IMR-90 (cell line): ENCODE measurements around the gene ADAMTS16. TPM values are rescaled to one million over a fixed set of nuclear protein-coding genes. Genes with fewer than 3 reads are reported as not detected.

Experiments
- ATAC-seq: fragments of 200-7000 bp; cut with Tn5 transposase; 2 replicates; pipeline ENCODE4 v1.9.1; 2020; ENCODE audit warnings: low read depth, mild to moderate bottlenecking, moderate library complexity
- BruUV-seq: library from RNA; stranded (reverse); fragments of 400-500 nt; replicated peaks from 2 replicates; lab custom pipeline; 2021; lab: Mats Ljungman, UMichigan
- CTCF ChIA-PET: fragments of 300-600 bp; formaldehyde crosslinking; extraction: SDS; loops from one replicate; lab custom pipeline; 2021; ENCODE audit warnings: antibody characterized with exemption; lab: Yijun Ruan, JAX
- POLR2A ChIA-PET: fragments of 300-600 bp; sonication (Branson Sonifier 250); formaldehyde crosslinking; loops from one replicate; lab custom pipeline; 2022; ENCODE audit warnings: antibody characterized with exemption; ENCODE audit not compliant: unreplicated experiment; lab: Charles Lee
- DNase-seq: peaks from one replicate; pipeline ENCODE4 v3.0.0; 2013
- H2AFZ ChIP-seq: replicated peaks from 2 replicates; pipeline ENCODE3; 2013; ENCODE audit warnings: low read length, mild to moderate bottlenecking; ENCODE audit not compliant: poor library complexity
- H2AK5ac ChIP-seq: 2 replicates; pipeline ENCODE4 v1.6.1; 2013; ENCODE audit warnings: low read depth, low read length, inconsistent platforms
- H2AK9ac ChIP-seq: replicated peaks from 2 replicates; pipeline ENCODE3; 2013; ENCODE audit warnings: mild to moderate bottlenecking, low read depth, low read length, moderate library complexity; ENCODE audit not compliant: poor library complexity
- H2BK120ac ChIP-seq: 2 replicates; pipeline ENCODE4 v1.6.1; 2013; ENCODE audit warnings: low read depth, low read length, inconsistent platforms
- H2BK15ac ChIP-seq: 3 replicates; pipeline ENCODE4 v1.6.1; 2013; ENCODE audit warnings: low read depth, low read length, inconsistent platforms
- H2BK20ac ChIP-seq: 2 replicates; pipeline ENCODE4 v1.6.1; 2013; ENCODE audit warnings: low read depth, mild to moderate bottlenecking, inconsistent platforms, low read length, moderate library complexity
- H2BK5ac ChIP-seq: 2 replicates; pipeline ENCODE4 v1.6.1; 2013; ENCODE audit warnings: mild to moderate bottlenecking, low read depth, low read length, inconsistent platforms; ENCODE audit not compliant: poor library complexity, severe bottlenecking
- H3K14ac ChIP-seq: replicated peaks from 2 replicates; pipeline ENCODE4 v1.6.1; 2013; ENCODE audit warnings: low read depth, low read length, inconsistent platforms
- H3K18ac ChIP-seq: 2 replicates; pipeline ENCODE4 v1.6.1; 2013; ENCODE audit warnings: low read depth, low read length, control low read depth
- H3K23ac ChIP-seq: 2 replicates; pipeline ENCODE4 v1.6.1; 2013; ENCODE audit warnings: low read depth, low read length, inconsistent platforms
- H3K27ac ChIP-seq: 2 replicates; pipeline ENCODE4 v1.5.1; 2013; ENCODE audit warnings: mild to moderate bottlenecking, control low read depth, low read length; ENCODE audit not compliant: insufficient read depth
- H3K27me3 ChIP-seq: 2 replicates; pipeline ENCODE4 v1.6.1; 2013; ENCODE audit warnings: low read length; ENCODE audit not compliant: control insufficient read depth, insufficient read depth
- H3K36me3 ChIP-seq: 2 replicates; pipeline ENCODE4 v1.6.1; 2013; ENCODE audit warnings: low read length, mixed read lengths; ENCODE audit not compliant: control insufficient read depth, insufficient read depth
- H3K4ac ChIP-seq: 2 replicates; pipeline ENCODE4 v1.6.1; 2013; ENCODE audit warnings: low read depth, low read length, inconsistent platforms
- H3K4me1 ChIP-seq: 2 replicates; pipeline ENCODE4 v1.6.1; 2013; ENCODE audit warnings: low read length, mixed read lengths; ENCODE audit not compliant: control insufficient read depth, insufficient read depth
- H3K4me2 ChIP-seq: 2 replicates; pipeline ENCODE4 v1.6.1; 2013; ENCODE audit warnings: low read depth, mild to moderate bottlenecking, control low read depth, low read length, moderate library complexity
- H3K4me3 ChIP-seq: 2 replicates; pipeline ENCODE4 v1.5.1; 2013; ENCODE audit warnings: low read depth, mild to moderate bottlenecking, control low read depth, low read length, moderate library complexity; ENCODE audit not compliant: insufficient read depth
- H3K56ac ChIP-seq: 2 replicates; pipeline ENCODE4 v1.6.1; 2013; ENCODE audit warnings: low read length, inconsistent platforms; ENCODE audit not compliant: insufficient read depth; ENCODE audit errors: extremely low read depth
- H3K79me1 ChIP-seq, 2 experiments: 2 replicates each; pipeline ENCODE4 v1.6.1; 2013; ENCODE audit warnings: low read length in 2 of 2, inconsistent platforms in 1 of 2, low read depth in 1 of 2
- H3K9ac ChIP-seq: 2 replicates; pipeline ENCODE4 v1.6.1; 2013; ENCODE audit warnings: low read depth, low read length, control low read depth
- H3K9me1 ChIP-seq: 2 replicates; pipeline ENCODE4 v1.6.1; 2013; ENCODE audit warnings: low read length, inconsistent platforms; ENCODE audit not compliant: insufficient read depth
- H3K9me3 ChIP-seq: 2 replicates; pipeline ENCODE4 v1.6.1; 2013; ENCODE audit warnings: low read length; ENCODE audit not compliant: control insufficient read depth, insufficient read depth
- H4K20me1 ChIP-seq: 2 replicates; pipeline ENCODE4 v1.6.1; 2013; ENCODE audit warnings: low read length, inconsistent platforms; ENCODE audit not compliant: insufficient read depth
- H4K5ac ChIP-seq: 2 replicates; pipeline ENCODE4 v1.6.1; 2013; ENCODE audit warnings: mild to moderate bottlenecking, low read depth, low read length, control low read depth
- H4K8ac ChIP-seq, 2 experiments: 2 replicates each; pipeline ENCODE4 v1.6.1; 2013; ENCODE audit warnings: low read depth in 2 of 2, low read length in 2 of 2, control low read depth in 1 of 2, inconsistent platforms in 1 of 2
- H4K91ac ChIP-seq: 2 replicates; pipeline ENCODE4 v1.6.1; 2013; ENCODE audit warnings: low read depth, low read length, inconsistent platforms; ENCODE audit not compliant: insufficient read depth
- BHLHE40 ChIP-seq: fragments of 150-350 bp; IDR thresholded peaks from 2 replicates; pipeline ENCODE4 v1.6.1; 2016; ENCODE audit warnings: mild to moderate bottlenecking, low read depth, low read length
- CEBPB ChIP-seq: IDR thresholded peaks from 2 replicates; pipeline ENCODE4 v1.6.1; 2012; ENCODE audit warnings: low read depth, low read length, improper control_type of control experiment
- FOS ChIP-seq: fragments of 150-350 bp; IDR thresholded peaks from 2 replicates; pipeline ENCODE4 v1.6.1; 2016; ENCODE audit warnings: low read depth, low read length
- MAFK ChIP-seq: IDR thresholded peaks from 2 replicates; pipeline ENCODE4 v1.6.1; 2012; ENCODE audit warnings: low read depth, low read length, improper control_type of control experiment
- MAZ ChIP-seq: IDR thresholded peaks from 2 replicates; pipeline ENCODE4 v1.6.1; 2012; ENCODE audit warnings: low read depth, mild to moderate bottlenecking, low read length, improper control_type of control experiment, moderate library complexity, borderline replicate concordance
- MXI1 ChIP-seq: IDR thresholded peaks from 2 replicates; pipeline ENCODE4 v1.6.1; 2012; ENCODE audit warnings: low read depth, mild to moderate bottlenecking, low read length, moderate library complexity, borderline replicate concordance
- NFE2L2 ChIP-seq: fragments of 150-350 bp; IDR thresholded peaks from 2 replicates; pipeline ENCODE4 v1.6.1; 2016; ENCODE audit warnings: low read depth, mild to moderate bottlenecking, low read length
- RAD21 ChIP-seq: IDR thresholded peaks from 2 replicates; pipeline ENCODE4 v1.6.1; 2012; ENCODE audit warnings: low read length, improper control_type of control experiment
- RCOR1 ChIP-seq: IDR thresholded peaks from 2 replicates; pipeline ENCODE4 v1.6.1; 2012; ENCODE audit warnings: mild to moderate bottlenecking, low read length, improper control_type of control experiment; ENCODE audit not compliant: insufficient replicate concordance
- RFX5 ChIP-seq: IDR thresholded peaks from 2 replicates; pipeline ENCODE4 v1.8.0; 2012; ENCODE audit warnings: low read depth, mild to moderate bottlenecking, low read length, moderate library complexity
- WGBS, 2 experiments: methylation state at CpG; one replicate each; pipeline versions ENCODE4 v1.1.5 to v1.1.7; 2013; ENCODE audit warnings: missing lambda C conversion rate in 2 of 2; ENCODE audit not compliant: insufficient read length in 1 of 2; ENCODE audit errors: extremely low coverage in 2 of 2; 5-methylcytosine and 5-hydroxymethylcytosine counted together
- dilution Hi-C: fragments of 300-500 bp; cut with HindIII; formaldehyde crosslinking; loops from one replicate; pipeline ENCODE4 v1.14.3; 2018; ENCODE audit warnings: low sequenced_read_pairs; ENCODE audit not compliant: unreplicated experiment
- in situ Hi-C: fragments of 300-500 bp; cut with MboI; formaldehyde crosslinking; loops from 3 replicates; pipeline ENCODE4 v1.14.3; 2019; ENCODE audit warnings: low sequenced_read_pairs, inconsistent platforms, mixed read lengths
- intact Hi-C: fragments of 100-400 bp; cut with micrococcal nuclease; formaldehyde crosslinking; loops from 2 replicates; pipeline ENCODE4 v1.10.0; 2022
- polyA plus RNA-seq, 3 experiments: library from polyadenylated mRNA; depleted of rRNA; stranded (reverse); fragments of >200 nt; gene quantifications; 2 replicates each; pipeline ENCODE4 v1.2.3, GENCODE V29; 2012; ENCODE audit warnings: low replicate concordance in 1 of 3
- total RNA-seq: library from RNA; depleted of rRNA; stranded (reverse); fragments of >200 nt; gene quantifications from 2 replicates; pipeline ENCODE4 v1.2.3, GENCODE V29; 2012

The ADAMTS16 gene
- total and polyA plus RNA-seq, 2 of the 4 experiments (the other 2 are of a cell fraction): 0.09 to 0.18 TPM

DNA sequence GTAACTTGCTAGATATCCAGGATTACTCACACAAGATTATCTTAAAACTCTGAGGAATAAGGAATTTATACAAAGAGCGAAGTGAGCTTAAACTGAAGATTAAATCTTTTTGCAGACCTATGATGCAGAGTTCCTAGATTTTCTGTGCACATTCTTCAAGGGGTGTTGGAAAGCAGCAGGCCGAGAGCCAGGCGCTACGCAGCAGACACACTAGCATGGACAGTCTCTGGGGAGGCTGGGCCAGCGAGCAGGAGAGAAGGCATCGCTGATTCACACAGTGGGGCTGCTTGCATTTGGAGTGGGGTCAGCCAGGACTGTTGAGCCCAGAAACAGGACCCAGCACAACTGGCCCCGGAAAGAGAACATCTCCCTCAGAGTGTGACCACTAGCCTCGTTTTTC is 136.3 kb downstream of the ADAMTS16 start:
- no peak overlapping the region for H3K4me2 ChIP-seq
- no peaks in the 10 kb centered on the region for H3K79me1 ChIP-seq
- H2AFZ ChIP-seq: no peak overlapping the region
- no peaks in the 10 kb centered on the region for H3K27me3 ChIP-seq
- H3K27ac ChIP-seq: no peak overlapping the region
- H3K9ac ChIP-seq: no peak overlapping the region
- no peak overlapping the region for H2BK15ac ChIP-seq
- no peak overlapping the region for H2BK20ac ChIP-seq
- no peak overlapping the region for H4K8ac ChIP-seq
- no peak overlapping the region for H3K4ac ChIP-seq
- ATAC-seq: no peak
- no CpG with 5 or more reads among the region's 8 CpGs for WGBS, 2 experiments
- no peak overlapping the region for H4K5ac ChIP-seq
- BruUV-seq: no TSS peak
- no peak overlapping the region for H2BK5ac ChIP-seq
- H4K20me1 ChIP-seq: no peaks in the 10 kb centered on the region
- no peak for DNase-seq
- POLR2A ChIA-PET: no interaction called here
- H2BK120ac ChIP-seq: no peak overlapping the region
- no peak overlapping the region for H3K4me3 ChIP-seq
- CTCF ChIA-PET: no interaction called here
- no peak overlapping the region for H3K23ac ChIP-seq
- peaks cover 4% of the 10 kb centered on the region; the same call in 1 of the 2 replicates for H3K9me3 ChIP-seq
- dilution Hi-C loops: no loop called here
- H3K9me1 ChIP-seq: no peaks in the 10 kb centered on the region
- in situ Hi-C loops: no loop called here
- intact Hi-C loops: no loop called here
- no peak for TF ChIP-seq NFE2L2
- no peak for TF ChIP-seq CEBPB
- TF ChIP-seq FOS: no peak
- TF ChIP-seq MAZ: no peak
- TF ChIP-seq BHLHE40: no peak
- no peak for TF ChIP-seq RAD21
- no peak for TF ChIP-seq MAFK
- TF ChIP-seq MXI1: no peak
- no peak for TF ChIP-seq RCOR1
- no peak for TF ChIP-seq RFX5
- H2AK5ac ChIP-seq: no peak overlapping the region
- H4K91ac ChIP-seq: no peak overlapping the region
- no peak overlapping the region for H3K14ac ChIP-seq
- H3K36me3 ChIP-seq: no peaks in the 10 kb centered on the region
- H3K56ac ChIP-seq: no peak overlapping the region
- no peak overlapping the region for H2AK9ac ChIP-seq
- no peaks in the 10 kb centered on the region for H3K4me1 ChIP-seq
- no peak overlapping the region for H3K18ac ChIP-seq
